Erythroblast (primary cell): ENCODE results near the gene ANP32E.
"Not testable (repeated sequence)": the region's sequence is repeated elsewhere in the genome, so short reads cannot be mapped to it uniquely, and the experiment has no call there.

Experiments
- GATA1 ChIP-seq: IDR thresholded peaks from 2 replicates; pipeline ENCODE4 v1.6.1; 2011; ENCODE audit warnings: low read depth, mild to moderate bottlenecking, control low read depth, low read length, moderate library complexity
- POLR2A ChIP-seq: IDR thresholded peaks from 2 replicates; pipeline ENCODE4 v1.6.1; 2011; ENCODE audit warnings: mild to moderate bottlenecking, low read length

DNA sequence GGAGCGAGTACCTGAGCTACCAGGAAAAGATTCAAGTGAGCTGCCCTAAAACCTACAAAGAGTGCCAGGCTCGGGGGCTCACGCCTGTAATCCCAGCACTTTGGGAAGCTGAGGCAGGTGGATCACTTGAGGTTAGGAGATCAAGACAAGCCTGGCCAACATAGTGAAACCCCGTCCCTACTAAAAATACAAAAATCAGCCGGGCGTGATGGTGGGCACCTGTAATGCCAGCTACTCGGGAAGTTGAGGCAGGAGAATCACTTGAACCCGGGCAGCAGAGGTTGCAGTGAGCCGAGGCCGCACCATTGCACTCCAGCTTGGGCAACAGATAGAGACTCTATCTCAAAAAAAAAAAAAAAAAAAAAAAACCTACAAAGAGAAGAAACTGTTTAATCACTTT, 3.0 kb downstream of the ANP32E start:
- not testable (repeated sequence) for TF ChIP-seq POLR2A, GATA1
